Stimulated activated CD8-positive, alpha-beta memory T cell treated with anti-CD3 and anti-CD28 coated beads, Interleukin-15, amount 100 ng/mL, for 48 hours (primary cell): ENCODE results near the gene GRIN2D.

ENCODE experiments used
- DNase-seq, 2 donors: peaks; one replicate each; pipeline ENCODE4 v3.0.0-alpha.2; 2020; ENCODE audit warnings: low read depth in 2 of 2

Gene GRIN2D

DNA sequence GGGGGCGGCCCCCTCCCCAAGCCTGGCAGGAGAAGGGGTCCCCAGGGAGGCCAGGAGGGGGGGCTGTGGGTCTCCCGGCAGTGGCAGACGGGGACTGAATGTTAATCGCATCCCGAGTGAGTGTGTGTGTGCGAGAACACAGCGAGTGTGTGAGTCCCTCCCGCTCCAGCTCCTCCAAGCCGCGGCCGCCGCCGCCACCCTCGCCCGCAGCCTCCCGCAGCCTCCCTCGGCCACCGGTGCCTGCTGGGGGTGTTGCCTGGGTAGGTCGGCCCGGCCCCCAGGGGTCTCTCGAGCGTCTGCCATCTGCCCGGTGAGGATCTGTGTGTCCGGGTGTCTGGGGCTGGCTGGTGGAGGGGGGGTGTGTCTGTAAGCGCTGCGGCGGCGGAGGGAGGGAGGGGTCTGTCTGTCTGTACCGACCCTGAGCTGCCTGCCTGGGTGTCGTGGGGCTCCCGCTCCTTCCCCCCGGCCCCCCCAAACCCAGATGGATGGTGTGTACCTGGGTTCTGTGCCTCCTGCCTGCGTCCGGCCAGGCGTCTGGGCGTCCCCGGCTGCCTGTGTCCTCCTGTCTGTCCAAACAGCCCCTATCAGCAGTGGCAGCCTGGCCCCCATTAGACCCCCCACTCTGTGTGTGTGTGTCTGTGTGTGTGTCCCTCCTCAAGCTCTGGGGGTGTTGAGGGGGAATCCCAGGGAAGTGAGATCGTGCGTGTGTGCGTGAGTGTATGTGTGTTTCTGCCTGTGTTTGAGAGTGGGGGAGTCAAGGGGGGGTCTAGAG is at the start of gene GRIN2D:
GRIN2D (plus strand) TSS at position 110 of the 772 bp plus-strand sequence. CDS start 4,725 bp downstream, outside the sequence.
- no peak for DNase-seq

DNA sequence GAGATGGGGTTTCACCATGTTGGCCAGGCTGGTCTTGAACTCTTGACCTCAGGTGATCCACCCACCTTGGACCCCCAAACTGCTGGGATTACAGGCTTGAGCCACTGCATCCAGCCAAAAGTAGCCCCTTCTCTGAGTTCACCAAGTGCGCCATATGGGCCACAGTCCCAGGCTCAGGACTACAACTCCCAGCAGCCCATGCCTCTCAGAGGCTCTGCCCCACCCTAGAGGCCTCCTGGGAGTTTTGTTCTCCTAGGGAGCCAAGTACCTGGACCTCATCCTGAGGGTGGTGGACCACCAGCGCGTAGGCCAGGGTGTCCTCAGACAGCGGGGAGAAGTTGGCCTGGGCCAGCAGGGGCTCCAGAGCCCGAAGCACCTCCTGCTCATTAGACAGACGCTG is 48.6 kb upstream of the GRIN2D start:
- DNase-seq: no peak

DNA sequence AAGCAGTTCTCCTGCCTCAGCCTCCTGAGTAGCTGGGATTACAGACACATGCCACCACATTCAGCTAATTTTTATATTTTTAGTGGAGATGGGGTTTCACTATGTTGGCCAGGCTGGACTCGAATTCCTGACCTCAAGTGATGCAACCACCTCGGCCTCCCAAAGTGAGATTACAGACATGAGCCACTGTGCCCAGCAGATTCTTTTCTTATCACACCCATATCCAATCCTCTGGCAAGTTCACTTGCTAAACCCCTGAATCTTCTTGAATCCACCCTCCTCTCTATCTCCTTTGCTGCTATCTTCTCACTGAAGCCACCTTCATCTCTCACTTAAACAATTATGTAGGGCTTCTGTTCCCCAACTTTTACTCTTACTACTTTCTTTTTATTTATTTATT is 47.3 kb upstream of the GRIN2D start:
- no peak for DNase-seq

DNA sequence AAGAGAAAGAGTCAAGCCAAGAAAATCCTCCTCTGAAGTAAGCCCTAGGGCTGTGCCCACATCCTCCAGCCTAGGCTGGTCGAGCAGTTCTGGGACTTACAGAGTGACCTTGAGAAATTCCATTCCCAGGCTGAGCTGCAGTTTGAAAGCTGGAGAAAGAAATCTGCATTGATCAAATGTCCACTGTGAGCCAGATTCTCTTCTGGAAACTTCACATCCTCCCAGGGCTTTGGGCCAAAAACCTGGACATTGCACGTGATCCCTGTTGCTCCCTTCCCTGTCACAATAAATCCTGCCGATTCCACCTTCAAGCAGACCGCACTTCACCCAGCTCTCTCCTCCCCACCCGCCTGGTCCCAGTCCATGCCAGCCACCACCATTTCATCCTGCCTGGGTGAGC is 45.4 kb upstream of the GRIN2D start:
- no peak for DNase-seq

DNA sequence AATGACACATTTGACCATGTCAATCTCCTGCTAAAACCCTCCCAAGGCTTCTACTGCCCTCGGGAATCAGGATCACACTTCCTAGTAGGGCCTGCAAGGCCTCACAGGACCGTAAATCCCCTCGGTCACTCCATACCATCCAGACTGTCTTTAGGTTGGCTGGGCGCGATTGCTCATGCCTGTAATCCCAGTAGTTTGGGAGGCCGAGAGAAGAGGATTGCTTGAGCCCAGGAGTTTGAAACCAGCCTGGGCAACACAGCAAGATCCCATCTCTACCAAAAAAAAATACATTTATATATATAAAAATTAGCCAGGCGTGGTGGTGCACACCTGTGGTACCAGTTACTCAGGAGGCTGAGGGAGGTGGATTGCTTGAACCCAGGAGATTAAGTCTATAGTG is 44.7 kb upstream of the GRIN2D start:
- DNase-seq: no peak

DNA sequence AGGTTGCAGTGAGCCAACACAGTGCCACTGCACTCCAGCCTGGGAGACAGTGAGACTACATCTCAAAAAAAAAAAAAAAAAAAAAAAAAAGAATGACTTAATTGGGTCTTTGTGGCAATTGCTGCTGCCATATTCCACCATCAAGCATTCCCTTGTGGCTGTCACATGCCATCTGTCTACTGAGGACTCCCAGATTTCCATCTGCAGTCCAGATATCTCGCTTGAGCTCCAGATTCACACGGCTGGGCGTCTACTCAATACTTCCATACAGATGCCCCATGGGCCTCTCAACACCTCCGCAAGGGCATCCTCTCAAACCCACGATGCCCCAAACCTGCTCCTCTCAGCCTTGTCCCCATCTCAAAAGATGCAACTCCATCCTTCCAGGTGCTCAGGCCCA is 42.6 kb upstream of the GRIN2D start:
- DNase-seq: no peak

DNA sequence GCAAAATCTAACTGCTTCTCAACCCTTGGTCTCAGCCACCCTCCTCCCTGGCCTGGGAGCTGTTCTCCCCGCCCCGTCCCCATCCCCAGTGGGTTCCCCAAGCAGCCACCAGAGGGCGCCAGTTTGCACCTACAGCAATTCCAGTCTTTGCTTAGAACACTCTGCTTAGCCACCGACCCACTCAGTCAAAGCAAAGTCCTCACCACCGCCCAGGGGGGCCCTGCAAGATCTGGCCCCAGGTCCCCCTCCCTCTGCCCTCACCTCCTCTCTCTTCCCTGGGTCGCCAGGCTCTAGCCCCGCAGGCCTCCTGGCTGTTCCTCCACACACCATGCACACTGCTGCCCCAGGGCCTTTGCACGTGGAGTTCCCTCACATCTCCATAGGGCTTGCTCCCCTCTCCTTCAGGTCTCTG is 42.1 kb upstream of the GRIN2D start:
- peak in 1 of 2 donors; percentile 64 for DNase-seq

DNA sequence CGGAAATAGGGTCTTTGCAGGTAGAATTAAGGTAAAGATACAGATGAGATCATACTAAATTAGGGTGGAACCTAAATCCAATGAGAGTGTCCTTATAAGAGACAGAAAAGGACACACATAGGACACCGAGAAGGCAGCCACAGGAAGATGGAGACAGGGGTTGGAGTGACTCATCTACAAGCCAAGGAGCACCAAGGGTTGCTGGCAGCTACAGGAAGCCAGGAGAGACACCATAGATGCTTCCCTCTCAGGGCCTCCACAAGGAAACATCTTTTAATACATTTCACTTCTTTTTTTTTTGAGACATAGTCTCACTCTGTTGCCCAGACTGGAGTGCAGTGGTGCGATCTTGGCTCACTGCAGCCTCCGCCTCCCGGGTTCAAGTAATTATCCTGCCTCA is 39.8 kb upstream of the GRIN2D start:
- no peak for DNase-seq

DNA sequence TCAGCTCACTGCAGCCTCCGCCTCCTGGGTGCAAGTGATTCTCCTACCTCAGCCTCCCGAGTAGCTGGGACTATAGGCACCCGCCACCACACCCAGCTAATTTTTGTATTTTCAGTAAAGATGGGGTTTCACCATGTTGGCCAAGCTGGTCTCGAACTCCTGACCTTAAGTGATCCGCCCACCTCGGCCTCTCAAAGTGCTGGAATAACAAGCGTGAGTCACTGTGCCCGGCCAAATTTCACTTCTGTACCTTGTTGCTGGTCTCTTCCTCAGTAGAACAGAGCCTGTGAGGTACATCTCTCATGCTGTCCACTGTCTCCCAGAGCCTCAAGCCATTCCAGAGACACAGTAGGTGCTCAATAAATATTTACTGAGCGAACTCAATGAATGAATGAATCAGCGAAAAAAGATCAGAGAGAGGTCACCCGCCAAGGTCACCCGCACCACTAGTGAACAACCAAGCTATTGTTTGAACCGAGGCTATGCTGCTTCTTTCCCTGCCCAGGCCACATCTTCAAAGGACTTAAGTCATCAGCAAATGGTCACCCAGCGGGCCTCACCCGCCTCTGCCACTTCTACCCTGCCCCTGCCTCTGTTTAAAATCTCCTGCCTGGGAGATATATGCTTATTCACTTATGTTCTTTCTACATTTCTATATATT is 39.0 kb upstream of the GRIN2D start:
- no peak for DNase-seq

DNA sequence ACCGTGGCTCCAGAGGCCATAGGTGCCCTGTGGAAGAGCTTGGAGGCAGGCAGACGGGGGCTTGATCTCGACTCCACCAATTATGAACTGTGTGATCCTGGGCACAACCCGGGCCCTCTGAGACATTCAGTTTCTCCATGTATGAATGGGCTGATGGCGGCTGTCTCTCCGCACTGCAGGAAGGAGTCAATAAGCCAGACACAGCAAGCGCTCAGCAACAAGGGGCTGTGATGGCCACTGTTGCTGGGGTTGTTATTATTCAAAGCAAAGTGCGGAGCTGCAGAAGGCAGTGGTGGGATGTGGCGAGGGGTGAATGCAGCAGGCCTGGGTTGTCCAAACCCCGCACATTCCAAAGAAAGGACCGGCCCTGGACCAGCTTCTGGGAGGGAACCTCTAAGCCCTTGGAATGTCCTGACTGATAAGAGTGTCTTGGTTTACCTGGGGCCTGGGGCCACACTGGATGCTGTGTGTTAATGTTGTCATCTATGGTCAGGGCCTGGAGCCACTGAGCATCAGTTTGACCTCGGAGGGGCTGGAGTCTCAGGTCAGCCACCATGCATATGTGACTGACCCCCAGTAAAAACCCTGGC is 38.0 kb upstream of the GRIN2D start:
- no peak for DNase-seq

DNA sequence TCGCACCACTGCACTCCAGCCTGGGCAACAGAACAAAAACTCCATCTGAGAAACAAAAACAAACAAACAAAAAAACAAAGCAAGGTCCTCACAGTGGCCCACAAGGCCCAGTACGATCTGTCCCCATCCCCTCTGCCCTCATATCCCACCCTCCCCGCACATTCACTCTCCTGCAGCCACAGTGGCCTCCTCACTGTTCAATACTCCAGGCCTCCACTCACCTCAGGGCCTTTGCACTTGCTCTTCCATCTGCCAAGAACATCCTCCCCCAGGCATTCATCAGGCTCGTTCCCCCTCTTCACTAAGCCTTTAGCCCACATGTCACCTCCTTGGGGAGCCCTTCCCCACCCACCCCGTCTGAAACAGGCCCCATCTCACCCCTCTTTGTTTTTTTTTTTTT is 34.3 kb upstream of the GRIN2D start:
- no peak for DNase-seq

DNA sequence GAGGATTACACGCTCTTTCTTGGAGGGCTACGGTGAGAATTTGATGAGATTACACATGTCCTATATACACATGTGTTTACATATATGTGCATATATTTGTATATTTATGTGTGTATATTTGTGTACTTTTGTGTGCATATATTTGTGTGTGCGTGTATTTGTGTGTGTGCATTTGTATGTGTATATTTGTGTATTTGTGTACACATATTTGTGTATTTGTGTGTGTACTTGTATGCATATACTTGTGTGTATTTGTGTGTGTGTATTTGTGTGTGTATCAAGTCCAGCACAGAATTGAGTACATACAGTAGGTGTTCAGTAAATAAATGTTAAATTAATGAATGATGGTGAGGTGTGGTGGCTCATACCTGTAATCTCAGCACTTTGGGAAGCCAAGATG is 31.6 kb upstream of the GRIN2D start:
- DNase-seq: no peak

DNA sequence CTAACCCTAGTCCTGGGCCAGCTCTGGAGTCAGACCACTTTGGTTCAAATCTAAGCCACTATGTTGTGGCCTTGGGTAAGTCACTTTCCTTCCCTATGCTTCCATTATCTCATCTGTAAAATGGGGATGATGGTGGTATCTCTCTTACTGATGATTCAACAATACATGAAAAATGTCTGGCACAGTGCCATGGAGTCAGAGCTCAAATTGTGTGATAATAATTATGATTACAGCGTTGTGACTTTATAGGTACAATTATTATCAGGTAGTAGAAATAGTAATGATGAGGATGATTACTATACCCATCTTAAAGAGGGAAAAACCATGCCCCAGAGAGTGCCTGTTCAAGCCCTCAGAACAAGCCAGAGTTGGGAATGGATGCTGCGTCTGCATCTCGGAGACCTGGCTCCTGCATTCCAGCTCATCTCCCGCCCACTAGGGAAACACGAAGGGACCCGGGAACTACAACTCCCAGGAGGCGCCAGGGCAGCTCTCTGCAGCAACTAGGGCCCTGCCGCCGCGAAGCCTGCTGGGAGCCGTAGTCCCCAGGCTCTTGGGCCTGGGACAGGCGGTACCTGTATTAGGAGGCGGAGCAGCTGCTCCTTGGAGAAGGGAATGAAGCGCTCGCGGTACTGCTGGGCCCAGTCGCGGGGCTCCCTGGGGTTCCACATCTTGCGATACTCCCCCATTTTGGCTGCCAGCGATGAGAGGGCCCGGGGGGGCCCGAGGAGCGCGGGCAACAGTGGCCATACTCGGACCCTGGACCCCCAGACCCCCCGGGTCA is 30.6 kb upstream of the GRIN2D start:
- peak; percentile 87 to 88 for DNase-seq

DNA sequence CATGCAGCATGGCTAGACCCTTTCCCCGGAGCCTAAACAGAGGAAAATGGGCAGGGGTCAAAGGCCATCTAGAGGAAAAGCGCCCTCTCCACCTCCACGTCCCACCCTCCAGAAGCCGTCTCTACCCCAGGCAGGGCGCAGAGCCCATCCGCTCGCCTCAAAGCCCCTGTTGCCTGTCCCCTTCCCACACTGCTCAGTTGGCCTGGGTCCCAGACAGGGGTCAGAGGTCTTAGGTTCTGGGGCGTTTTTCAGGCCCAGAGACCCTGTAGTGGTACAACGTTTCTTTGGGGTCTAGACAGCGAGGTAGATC is 30.0 kb upstream of the GRIN2D start:
- DNase-seq: no peak

DNA sequence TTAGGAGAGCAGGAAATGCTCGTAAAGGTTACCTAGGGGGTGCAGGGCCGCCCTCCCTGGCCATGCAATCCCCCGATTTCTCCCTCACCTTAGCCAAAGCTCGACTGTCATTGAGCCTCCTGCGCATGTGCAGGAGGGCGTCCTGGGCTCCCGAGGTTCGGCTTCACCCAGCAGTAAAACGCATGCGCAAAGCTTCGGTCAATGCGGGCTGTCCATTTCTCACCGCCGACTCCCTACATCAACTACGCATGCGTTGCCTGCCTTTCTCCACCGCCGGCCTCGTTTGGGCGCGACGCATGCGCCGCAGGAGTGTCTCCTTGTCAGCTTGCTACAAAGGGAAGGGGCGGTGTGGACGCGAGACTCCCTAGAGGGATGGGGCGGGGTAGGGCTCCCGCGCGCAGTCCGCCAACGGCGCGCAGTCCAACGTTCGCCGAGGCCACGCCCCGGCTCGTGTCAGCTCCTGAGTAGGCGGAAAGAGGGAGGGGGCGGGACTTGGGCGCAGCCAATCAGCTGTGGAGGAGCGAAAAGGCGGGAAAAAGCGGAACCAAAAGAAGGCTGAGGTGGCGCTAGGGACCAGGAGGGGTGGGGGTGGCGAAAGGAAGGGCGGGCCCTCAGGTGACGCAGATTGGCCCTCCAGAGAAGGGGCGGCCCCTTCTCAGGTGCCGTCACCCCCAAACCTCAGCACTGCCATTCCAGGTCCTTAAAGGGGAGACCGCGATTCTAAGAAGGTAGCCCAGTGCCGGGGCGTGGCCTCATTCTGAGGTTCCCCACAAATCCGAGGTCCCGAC is 29.5 kb upstream of the GRIN2D start, which contains the start of the genes SYNGR4 and TMEM143:
SYNGR4 (plus strand) TSS at position 558 of the 788 bp plus-strand sequence. CDS start 1,476 bp downstream, outside the sequence.
TMEM143 (minus strand) TSS at position 131 of the 788 bp plus-strand sequence; CDS start at position 111, 20 bp downstream.
- peak; percentile 97 to 98 for DNase-seq

DNA sequence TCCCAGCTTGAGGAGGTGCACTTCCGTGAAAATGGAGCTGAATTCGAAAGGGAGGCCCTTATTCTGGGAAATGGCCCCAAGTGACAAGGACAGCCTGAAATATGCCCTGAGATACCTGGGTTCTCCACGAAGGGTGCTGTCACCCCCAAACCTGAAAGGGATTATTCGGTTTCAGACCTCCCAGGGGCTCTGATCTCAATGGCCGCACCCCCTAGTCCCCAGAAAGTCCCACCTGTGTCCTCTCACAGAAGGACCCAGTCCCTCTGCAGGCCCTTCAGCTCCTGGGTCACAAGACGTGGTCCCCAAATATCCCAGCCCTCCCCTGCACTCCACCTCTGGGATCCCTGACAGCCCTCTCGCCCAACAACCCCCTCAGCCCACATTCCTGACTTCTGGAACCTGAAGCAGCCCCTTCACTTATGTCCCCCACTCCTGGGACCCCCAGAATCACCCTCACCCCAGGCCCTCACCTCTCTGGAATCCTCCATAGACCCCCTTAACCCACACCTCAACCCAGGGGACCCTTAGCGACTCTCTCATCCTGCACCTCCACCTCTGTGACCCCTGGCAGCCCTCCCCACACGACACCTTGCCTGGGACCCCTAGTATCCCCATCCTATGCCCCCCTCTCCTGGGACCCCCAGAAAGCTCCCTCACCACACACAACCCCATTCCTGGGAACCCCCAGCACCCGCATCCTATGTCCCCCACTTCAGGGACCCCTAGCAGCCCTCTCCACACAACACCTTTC is 28.7 kb upstream of the GRIN2D start:
- DNase-seq: no peak

DNA sequence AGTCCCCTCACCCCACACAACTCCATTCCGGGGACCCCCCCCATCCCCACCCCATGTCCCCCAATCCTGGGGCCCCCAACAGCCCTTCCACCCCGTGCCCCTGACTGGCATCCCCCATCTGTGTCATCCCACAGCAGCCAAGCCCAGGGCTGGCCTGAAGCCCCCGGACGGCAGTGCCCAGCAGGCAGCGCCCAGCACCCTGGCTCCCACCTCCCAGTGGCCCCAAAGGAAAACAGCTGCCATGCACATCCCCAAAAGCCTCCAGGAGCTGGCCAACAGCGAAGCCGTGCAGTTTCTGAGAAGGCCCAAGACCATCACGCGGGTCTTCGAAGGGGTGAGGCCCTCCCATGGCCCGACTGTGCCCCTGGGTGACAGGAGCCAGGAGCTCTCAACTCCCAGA is 27.9 kb upstream of the GRIN2D start:
- no peak for DNase-seq

DNA sequence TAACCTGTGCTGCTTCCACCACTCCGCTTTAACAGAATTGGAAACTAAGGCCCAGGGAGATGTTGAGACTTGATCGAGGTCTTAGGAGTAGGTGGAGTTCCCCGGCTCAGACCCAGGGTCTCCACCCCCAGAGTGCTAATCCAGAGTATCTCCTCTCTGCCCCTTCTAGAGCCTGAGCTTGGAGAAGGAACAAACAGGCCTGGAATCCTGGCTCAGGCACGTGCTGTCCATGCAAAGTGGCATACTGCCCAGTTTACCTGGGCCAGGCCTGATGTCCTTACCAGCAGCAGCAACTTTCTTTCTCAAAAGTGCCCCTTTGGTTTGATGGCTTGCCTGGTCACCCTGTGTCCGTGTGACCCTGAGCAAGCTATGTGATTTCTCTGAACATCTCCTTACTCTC is 25.6 kb upstream of the GRIN2D start:
- no peak for DNase-seq

DNA sequence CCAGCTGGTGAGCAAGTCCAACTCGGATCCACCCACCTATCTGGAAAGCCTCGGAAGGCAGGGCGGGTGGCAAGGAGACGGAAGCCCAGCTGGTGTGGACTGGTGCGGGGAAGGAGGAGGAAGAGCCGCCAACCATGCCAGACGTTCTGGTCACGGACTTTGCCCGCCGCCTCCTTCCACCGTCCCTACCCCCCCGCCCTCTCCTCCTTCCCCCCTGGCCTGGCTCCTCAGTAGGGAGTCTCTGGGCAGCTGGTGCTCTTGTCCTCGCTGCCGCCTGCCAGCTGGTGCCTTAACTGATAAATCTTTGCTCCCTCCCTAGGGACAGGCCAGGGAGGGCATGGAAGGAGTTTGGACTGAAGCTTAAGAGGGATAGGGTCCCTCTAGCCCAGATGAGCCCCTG is 24.5 kb upstream of the GRIN2D start:
- no peak for DNase-seq

DNA sequence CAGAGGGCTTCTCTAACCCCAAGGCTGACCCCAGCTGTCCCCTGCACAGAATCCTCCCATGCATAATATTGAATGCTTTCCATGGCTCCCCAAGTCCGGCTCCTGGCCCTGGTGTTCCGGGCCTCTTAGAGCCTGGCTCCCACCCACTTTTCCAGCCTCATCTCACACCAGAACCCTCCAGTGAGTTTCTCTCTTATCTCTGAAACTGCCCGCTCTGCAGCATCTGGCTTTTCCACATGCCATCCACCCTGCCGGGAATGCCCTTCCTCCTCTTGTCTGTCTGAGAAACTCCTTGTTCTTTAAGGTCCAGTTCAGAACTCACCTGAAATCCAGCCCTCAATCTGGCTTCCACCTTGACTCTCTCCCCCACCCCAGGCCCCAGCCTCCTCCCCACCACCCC is 22.5 kb upstream of the GRIN2D start:
- DNase-seq: no peak

DNA sequence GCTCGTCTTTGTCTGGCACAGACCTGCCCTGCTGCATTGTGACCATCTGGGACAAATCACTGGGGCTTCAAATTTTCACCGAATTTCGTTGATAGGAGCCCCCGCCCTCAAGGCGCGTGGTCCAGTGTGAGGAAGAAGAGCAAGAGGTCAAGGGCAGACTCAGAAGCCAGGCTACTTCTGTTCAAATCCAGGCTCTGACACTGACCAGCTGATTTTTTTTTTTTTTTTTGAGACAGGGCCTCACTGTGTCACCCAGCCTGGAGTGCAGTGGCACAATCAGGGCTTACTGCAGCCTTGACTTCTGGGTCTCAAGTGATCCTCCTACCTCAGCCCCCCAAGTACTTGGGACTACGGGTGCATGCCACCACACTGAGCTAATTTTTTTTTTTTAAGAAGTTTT is 22.1 kb upstream of the GRIN2D start:
- DNase-seq: no peak
